Heart right ventricle (tissue), 16 donors: ENCODE measurements around the gene ANXA2. TPM values are rescaled to one million over a fixed set of nuclear protein-coding genes. Genes with fewer than 3 reads are reported as not detected.

Experiments
- ATAC-seq, 8 donors: fragments of 200-7000 bp; cut with Tn5 transposase; one replicate each; pipeline ENCODE4 v1.9.1; 2020; ENCODE audit warnings: mild to moderate bottlenecking in 8 of 8, moderate library complexity in 8 of 8, moderate number of reproducible peaks in 1 of 8
- DNase-seq, 2 donors: peaks; one replicate each; pipeline ENCODE4 v3.0.0-alpha.2; 2020
- H3K27ac ChIP-seq, 10 donors: fragments of 200-600 bp; sonication (generic) in 2 of 10; one replicate each; pipeline versions ENCODE4 v1.5.0 to v1.8.0; 2020 to 2022; ENCODE audit warnings: mild to moderate bottlenecking in 3 of 10
- H3K27me3 ChIP-seq, 7 donors: fragments of 200-600 bp; one replicate each; pipeline ENCODE4 v1.8.0; 2021 to 2022; ENCODE audit warnings: mild to moderate bottlenecking in 2 of 7
- H3K36me3 ChIP-seq, 9 donors: fragments of 200-600 bp; sonication (generic) in 1 of 9; one replicate each; pipeline versions ENCODE4 v1.5.0 to v1.8.0; 2020 to 2022; ENCODE audit warnings: mild to moderate bottlenecking in 2 of 9
- H3K4me1 ChIP-seq, 9 donors: fragments of 200-600 bp; sonication (generic) in 1 of 9; one replicate each; pipeline versions ENCODE4 v1.5.0 to v1.8.0; 2020 to 2022; ENCODE audit warnings: mild to moderate bottlenecking in 4 of 9
- H3K4me3 ChIP-seq, 10 donors: fragments of 200-600 bp; sonication (generic) in 2 of 10; one replicate each; pipeline versions ENCODE4 v1.5.0 to v1.8.0; 2020 to 2022; ENCODE audit warnings: mild to moderate bottlenecking in 7 of 10, moderate library complexity in 2 of 10
- H3K9me3 ChIP-seq, 11 donors: fragments of 200-600 bp in 10 of 11; sonication (generic) in 2 of 11; one replicate each; pipeline versions ENCODE4 v1.5.0 to v1.8.0; 2013 to 2022; ENCODE audit warnings: mild to moderate bottlenecking in 2 of 11, control low read depth in 1 of 11, moderate library complexity in 1 of 11
- WGBS, 2 donors: extraction: QIAGEN DNeasy Blood & Tissue Kit; methylation state at CpG; one replicate each; pipeline ENCODE4 v1.1.7; 2013; ENCODE audit warnings: inconsistent platforms in 1 of 2; 5-methylcytosine and 5-hydroxymethylcytosine counted together
- intact Hi-C, 10 donors: fragments of 100-400 bp; cut with DNase I; formaldehyde crosslinking; loops; one replicate each; pipeline versions ENCODE4 v1.11.1 to v1.14.2; 2022
- long read RNA-seq, 3 donors: library from polyadenylated mRNA; unstranded; transcript quantifications; one replicate each; pipeline ENCODE4 v2.0.0, GENCODE V29; 2020 to 2021
- polyA plus RNA-seq, 2 donors: library from polyadenylated mRNA; stranded (reverse); fragments of 200-250 nt; gene quantifications; one replicate each; pipeline ENCODE4 v1.2.3, GENCODE V29; 2013
- total RNA-seq, 10 donors: library from RNA; stranded (reverse); fragmentation: NEBNext Ultra II Directional in 3 of 10; extraction: Animal tissue kit (Norgen Biotek cat#: 25700) in 3 of 10; gene quantifications; one replicate each; pipeline versions ENCODE4 v1.2.1 to v1.2.4, GENCODE V29; 2021 to 2023
- TF ChIP-seq, protein P1 (sequence below), 9 donors: fragments of 200-600 bp; sonication (generic) in 2 of 9; IDR thresholded peaks; one replicate each; pipeline versions ENCODE4 v1.5.0 to v1.8.0; 2021 to 2022; ENCODE audit warnings: antibody characterized with exemption in 9 of 9, mild to moderate bottlenecking in 5 of 9, moderate library complexity in 1 of 9
- donor health status: Arrhythmogenic right ventricular cardiomyopathy.
- donor health status: ischemic (EF 13 %, LVEDD 7.1; RV severe dilation, severe dysfunction).
- donor health status: healthy with polysubstance abuse.
- donor health status: DM: no; HTN: yes; CAD: no.
- donor health status: DM: no; HTN: no; CAD: no.
- donor health status: ischemic (EF 25% LVEDD 6.9; RV normal size, moderate dysfunction).
- donor health status: ischemic (EF 25% LVEDD 5.7; RV mildly dilated, moderate dysfunction).
- donor health status: healthy.
- donor health status: DM: yes; HTN: yes; CAD: no.
- donor health status: Ischemic cardiomyopathy.
- donor health status: ischemic (EF 35%, LVEDD 5.7; RV mildly dilated, moderate dysfunction).
- donor health status: nonischemic (EF 11% LVEDD 7.7; RV severe dilation, severe dysfunction).
- donor health status: DM: yes; HTN: yes; CAD: no.
- donor health status: PGD.
- donor health status: ischemic (EF 29% LVEDD 5.4; RV normal size, mild dysfunction).
- donor health status: nonischemic (EF 23%, LVEDD 6.1; RV moderate dilation, normal function).

The ANXA2 gene
- total RNA-seq (100 to 1,000 TPM in 9 of 10 donors, 10 to 100 TPM in 1; 98.7 to 341 (median 123) TPM), polyA plus RNA-seq (100 to 1,000 TPM; 166 to 539 TPM)
- long read RNA-seq, donor 1, transcript ANXA2-204 (13 exons, 1,435 nt), result major isoform, 187 of 229 reads
- long read RNA-seq, donor 1, transcript ANXA2-203 (14 exons, 1,444 nt), result minor isoform, 11 of 229 reads
- long read RNA-seq, donor 1, partial matches to known transcripts, result 8 of 229 reads
- long read RNA-seq, donor 1, other reads (novel, unspliced or antisense), result 18 of 229 reads
- long read RNA-seq, donor 2, transcript ANXA2-204 (13 exons, 1,435 nt), result major isoform, 112 of 128 reads
- long read RNA-seq, donor 2, partial matches to known transcripts, result 5 of 128 reads
- long read RNA-seq, donor 2, other reads (novel, unspliced or antisense), result 10 of 128 reads
- long read RNA-seq, donor 3, transcript ANXA2-203 (14 exons, 1,444 nt), result minor isoform, 75 of 1,066 reads
- long read RNA-seq, donor 3, transcript ANXA2-204 (13 exons, 1,435 nt), result major isoform, 868 of 1,066 reads
- long read RNA-seq, donor 3, partial matches to known transcripts, result 42 of 1,066 reads
- long read RNA-seq, donor 3, other reads (novel, unspliced or antisense), result 78 of 1,066 reads

DNA sequence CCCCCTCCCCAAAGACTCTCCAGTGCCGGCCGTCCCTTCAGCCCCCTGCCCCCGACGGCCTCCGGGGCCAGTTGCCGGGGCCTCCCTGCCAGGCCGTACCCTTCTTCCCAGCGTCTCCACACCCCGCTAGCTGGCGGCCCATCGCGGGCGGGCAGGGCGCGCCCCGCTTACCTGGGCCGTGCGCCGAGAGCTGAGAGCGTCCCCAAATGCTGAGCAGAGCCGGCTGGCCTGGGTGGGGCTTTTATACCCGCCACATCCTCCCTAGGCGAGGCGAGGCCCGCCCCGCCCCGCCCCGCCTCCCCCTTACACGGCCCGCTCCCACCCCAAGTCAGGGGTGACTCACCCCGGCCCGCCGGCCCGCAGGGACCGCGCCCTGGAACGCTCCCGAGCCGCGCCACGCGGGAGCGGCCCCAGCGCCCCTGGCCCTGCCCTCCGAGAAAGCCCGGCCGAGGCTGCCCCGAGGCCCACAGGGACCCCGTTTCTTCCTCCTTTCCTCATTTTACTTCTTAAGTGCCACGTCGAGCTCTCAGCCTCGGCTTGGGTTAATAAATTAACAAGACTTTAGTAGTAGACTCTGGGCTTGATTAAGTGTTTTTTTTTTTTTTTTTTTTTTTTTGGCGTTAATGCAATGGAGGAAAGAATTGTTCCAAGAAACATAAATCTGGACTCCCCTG, at the start of gene ANXA2:
Gene ANXA2 (minus strand): TSS at position 215 of the 674 bp plus-strand sequence. CDS start 11,911 bp downstream, outside the sequence.
- Histone ChIP-seq H3K36me3 (peaks cover 0 to 30% (median 3%) of the 10 kb centered on the region in 9 donors), H3K4me1 (peaks cover 16 to 52% (median 40%) of the 10 kb centered on the region in 9 donors), H3K27me3 (no peaks in the 10 kb centered on the region), H3K27ac (peak within 1 kb of the TSS; percentile 90 to 98 (median 97)), H3K4me3 (peak within 1 kb of the TSS; percentile 59 to 94 (median 88)), H3K9me3 (no peaks in the 10 kb centered on the region)
- TF ChIP-seq, protein P1, sequence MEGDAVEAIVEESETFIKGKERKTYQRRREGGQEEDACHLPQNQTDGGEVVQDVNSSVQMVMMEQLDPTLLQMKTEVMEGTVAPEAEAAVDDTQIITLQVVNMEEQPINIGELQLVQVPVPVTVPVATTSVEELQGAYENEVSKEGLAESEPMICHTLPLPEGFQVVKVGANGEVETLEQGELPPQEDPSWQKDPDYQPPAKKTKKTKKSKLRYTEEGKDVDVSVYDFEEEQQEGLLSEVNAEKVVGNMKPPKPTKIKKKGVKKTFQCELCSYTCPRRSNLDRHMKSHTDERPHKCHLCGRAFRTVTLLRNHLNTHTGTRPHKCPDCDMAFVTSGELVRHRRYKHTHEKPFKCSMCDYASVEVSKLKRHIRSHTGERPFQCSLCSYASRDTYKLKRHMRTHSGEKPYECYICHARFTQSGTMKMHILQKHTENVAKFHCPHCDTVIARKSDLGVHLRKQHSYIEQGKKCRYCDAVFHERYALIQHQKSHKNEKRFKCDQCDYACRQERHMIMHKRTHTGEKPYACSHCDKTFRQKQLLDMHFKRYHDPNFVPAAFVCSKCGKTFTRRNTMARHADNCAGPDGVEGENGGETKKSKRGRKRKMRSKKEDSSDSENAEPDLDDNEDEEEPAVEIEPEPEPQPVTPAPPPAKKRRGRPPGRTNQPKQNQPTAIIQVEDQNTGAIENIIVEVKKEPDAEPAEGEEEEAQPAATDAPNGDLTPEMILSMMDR (IDR thresholded peaks at IDR 0.05), result no peak
- peak; percentile 80 to 95 (median 85) for ATAC-seq
- WGBS, 2 donors, result 0 to 1% methylated on average over 31 to 53 of the region's 53 CpGs
- peak; percentile 87 to 88 for DNase-seq
- intact Hi-C loops, result loop anchor here in 6 of 10 donors (2.0 to 5.0 kb wide), 3 partner anchors 27 to 37 kb away; no protein-coding TSS in a partner anchor

DNA sequence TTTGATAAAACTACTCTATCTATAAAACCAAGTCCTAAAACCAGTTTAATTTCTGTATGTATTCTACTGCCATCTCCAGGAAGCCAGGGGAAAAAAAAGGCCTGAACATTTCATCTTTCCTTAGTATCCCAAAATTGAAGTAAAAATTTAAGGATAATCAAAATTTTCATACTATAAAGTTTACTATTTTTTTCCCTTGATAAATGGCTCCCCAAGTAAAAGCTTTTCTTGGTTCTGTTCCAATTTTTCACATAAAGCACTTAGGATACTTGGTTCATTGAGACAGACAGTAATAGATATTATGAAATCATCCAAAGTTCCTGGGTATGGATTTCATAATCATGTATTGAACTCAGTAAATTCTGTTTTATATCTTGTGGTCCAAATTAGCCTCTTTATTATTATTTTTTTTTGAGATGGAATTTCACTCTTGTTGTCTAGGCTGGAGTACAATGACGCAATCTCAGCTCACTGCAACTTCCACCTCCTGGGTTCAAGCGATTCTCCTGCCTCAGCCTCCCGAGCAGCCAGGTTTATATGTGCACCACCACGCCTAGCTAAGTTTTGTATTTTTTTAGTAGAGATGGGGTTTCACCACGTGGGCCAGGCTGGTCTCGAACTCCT, 46.6 kb upstream of the ANXA2 start:
- H3K4me3 ChIP-seq, result no peak overlapping the region
- H3K36me3 ChIP-seq, result peaks cover 0 to 81% (median 18%) of the 10 kb centered on the region in 9 donors
- no peak overlapping the region for H3K27ac ChIP-seq
- ATAC-seq (no peak), DNase-seq (no peak)
- no peaks in the 10 kb centered on the region for H3K9me3 ChIP-seq
- 90 to 91% methylated on average over 6 of the region's 6 CpGs for whole genome bisulfite sequencing, 2 donors
- H3K4me1 ChIP-seq, result peaks cover 0 to 6% (median 0%) of the 10 kb centered on the region in 9 donors
- TF ChIP-seq, protein P1 (IDR thresholded peaks at IDR 0.05), result peak; percentile 23 to 76 (median 68)
- H3K27me3 ChIP-seq, result no peaks in the 10 kb centered on the region
- intact Hi-C loops, result loop anchor here in 6 of 10 donors (1.0 to 10.0 kb wide), 5 partner anchors 82 to 760 kb away; partner anchors contain the start of gene BNIP2 (in 1 of the 6)

DNA sequence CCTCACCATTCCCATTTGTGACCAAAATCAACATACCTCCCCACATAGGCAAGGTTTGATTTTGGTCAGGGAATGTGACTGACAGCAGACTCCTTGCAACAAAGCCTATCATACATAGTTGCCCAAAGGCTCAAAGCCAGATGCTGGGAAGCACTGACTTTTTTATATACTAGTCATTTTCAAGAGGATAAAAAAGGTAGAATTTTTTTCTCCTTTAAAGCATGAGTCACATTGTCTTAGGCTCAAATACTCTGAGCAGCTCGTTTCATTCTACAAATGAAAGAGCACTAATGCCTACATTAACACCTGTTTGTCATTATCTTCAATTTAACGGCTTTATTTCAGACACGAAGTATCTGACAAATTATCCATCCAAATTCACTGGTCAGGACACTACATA, 45.0 kb upstream of the ANXA2 start:
- TF ChIP-seq, protein P1 (IDR thresholded peaks at IDR 0.05), result no peak
- no peak overlapping the region for H3K4me3 ChIP-seq
- no peaks in the 10 kb centered on the region for H3K9me3 ChIP-seq
- DNase-seq (no peak), ATAC-seq (no peak)
- intact Hi-C loops, result loop anchor here in 3 of 10 donors (5.0 to 10.0 kb wide), 3 partner anchors 80 to 758 kb away; partner anchors contain the start of gene BNIP2 (in 1 of the 3)
- H3K27me3 ChIP-seq, result no peaks in the 10 kb centered on the region
- H3K27ac ChIP-seq, result no peak overlapping the region
- H3K4me1 ChIP-seq, result peaks cover 0 to 6% (median 0%) of the 10 kb centered on the region in 9 donors
- 86 to 90% methylated on average over 3 of the region's 3 CpGs for WGBS, 2 donors
- H3K36me3 ChIP-seq, result peaks cover 0 to 81% (median 3%) of the 10 kb centered on the region in 9 donors
